ENCODE data around the gene BAG2.

DNA sequence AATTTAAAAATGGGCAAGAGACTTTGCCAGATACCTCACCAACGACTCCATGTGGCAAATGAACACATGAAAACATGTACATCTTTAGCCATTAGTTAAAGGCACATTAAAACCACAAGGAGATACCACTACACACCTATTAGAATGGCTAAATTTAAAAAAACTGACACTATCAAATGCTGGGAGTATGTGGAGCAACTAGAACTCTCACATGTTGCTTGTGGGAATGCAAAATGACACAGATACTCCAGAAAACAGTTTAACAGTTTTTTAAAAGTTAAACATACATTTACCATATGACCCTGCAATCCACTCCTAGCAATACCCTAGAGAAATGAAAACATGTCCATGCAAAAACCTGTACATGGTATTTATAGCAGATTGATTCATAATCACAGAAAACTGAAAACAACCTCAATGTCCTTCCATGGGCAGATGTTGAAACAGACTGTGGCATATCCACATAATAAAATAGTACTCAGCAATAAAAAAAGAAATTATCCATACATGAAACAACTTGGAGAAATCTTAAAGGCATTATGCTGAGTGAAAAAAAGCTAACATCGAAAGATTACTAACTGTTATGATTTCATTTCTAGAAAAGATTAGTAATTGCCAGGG is 48.1 kb downstream of the BAG2 start:
- TF ChIP-seq YY1 (IDR thresholded peaks at IDR 0.05; ENCODE audit: insufficient read depth, insufficient read length) (no peak), ZNF274 (IDR thresholded peaks at IDR 0.05; ENCODE audit: low read depth, low read length) (no peak)

Measured in NT2/D1 (cell line).